AG10803 (cell line): Measurements from ENCODE around the gene COPE.

Experiments
- DNase-seq: peaks from one replicate; pipeline ENCODE4 v3.0.0; 2010; ENCODE audit warnings: low read depth
- H3K4me3 ChIP-seq: 2 replicates; pipeline ENCODE4 v1.5.1; 2011; ENCODE audit warnings: mild to moderate bottlenecking, low read length, control low read depth
- TF ChIP-seq, protein P1 (sequence below): conservative IDR thresholded peaks from 2 replicates; pipeline ENCODE4 v1.5.1; 2011; ENCODE audit warnings: mild to moderate bottlenecking, low read length, control low read depth, inconsistent platforms

The COPE gene

DNA sequence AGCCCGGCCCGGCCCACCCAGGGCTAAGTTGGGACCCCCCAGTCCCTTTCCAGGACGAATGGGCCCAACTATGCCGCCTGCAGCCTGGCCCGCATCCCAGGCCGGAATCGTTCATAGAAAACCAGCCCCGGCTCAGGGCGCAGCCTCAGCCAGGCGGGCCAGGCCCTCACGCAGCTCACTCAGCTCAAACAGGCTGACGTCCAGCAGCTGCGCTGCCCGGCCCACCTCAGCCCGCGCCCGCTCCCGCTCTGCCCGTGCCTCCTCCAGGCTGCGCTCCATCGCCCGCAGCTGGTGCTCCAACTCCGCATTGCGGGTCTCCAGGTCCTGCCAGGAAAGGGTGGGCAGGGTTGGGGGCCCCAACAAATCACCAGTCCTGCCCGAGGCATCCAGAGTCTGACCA lies 10.1 kb upstream of the COPE start:
- H3K4me3 ChIP-seq, result no peak overlapping the region
- DNase-seq, result no peak
- TF ChIP-seq, protein P1, sequence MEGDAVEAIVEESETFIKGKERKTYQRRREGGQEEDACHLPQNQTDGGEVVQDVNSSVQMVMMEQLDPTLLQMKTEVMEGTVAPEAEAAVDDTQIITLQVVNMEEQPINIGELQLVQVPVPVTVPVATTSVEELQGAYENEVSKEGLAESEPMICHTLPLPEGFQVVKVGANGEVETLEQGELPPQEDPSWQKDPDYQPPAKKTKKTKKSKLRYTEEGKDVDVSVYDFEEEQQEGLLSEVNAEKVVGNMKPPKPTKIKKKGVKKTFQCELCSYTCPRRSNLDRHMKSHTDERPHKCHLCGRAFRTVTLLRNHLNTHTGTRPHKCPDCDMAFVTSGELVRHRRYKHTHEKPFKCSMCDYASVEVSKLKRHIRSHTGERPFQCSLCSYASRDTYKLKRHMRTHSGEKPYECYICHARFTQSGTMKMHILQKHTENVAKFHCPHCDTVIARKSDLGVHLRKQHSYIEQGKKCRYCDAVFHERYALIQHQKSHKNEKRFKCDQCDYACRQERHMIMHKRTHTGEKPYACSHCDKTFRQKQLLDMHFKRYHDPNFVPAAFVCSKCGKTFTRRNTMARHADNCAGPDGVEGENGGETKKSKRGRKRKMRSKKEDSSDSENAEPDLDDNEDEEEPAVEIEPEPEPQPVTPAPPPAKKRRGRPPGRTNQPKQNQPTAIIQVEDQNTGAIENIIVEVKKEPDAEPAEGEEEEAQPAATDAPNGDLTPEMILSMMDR, result no peak

DNA sequence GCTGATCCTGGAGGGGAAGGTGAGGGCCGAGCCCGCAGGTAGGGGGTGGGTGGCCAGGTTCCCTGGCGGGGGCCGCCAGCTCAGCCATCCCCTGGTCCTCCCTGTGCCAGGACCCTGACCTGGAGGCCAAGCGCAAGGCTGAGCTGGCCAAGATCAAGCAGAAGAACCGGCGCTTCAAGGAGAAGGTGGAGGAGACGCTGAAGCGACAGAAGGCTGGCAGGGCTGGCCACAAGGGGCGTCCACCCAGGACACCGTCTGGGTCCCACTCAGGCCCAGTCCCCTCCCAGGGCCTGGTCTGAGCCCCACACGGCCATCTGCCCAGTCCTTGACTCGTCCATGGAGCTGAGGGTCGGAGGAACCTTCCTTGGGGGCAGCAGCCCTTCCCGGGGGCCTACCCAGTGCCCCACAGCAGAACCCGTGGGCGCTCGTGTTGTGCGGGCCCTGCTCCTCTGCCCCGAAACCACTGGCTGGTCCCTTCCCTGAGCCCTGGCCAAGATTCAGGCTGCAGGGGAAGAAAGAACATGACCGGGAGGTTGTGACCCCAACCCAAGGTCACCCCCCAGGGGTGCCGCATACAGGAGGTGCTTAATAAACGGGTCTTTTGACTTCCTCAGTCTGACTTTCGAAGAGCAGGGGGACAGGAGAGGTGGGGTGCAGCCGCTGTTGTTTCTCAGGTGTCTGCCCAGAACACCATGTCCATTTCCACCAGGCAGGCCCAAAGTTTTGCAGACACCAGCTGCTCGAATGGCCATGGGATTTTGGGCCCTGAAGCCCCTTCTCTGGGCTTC lies 9.0 kb upstream of the COPE start:
- TF ChIP-seq, protein P1, result no peak

DNA sequence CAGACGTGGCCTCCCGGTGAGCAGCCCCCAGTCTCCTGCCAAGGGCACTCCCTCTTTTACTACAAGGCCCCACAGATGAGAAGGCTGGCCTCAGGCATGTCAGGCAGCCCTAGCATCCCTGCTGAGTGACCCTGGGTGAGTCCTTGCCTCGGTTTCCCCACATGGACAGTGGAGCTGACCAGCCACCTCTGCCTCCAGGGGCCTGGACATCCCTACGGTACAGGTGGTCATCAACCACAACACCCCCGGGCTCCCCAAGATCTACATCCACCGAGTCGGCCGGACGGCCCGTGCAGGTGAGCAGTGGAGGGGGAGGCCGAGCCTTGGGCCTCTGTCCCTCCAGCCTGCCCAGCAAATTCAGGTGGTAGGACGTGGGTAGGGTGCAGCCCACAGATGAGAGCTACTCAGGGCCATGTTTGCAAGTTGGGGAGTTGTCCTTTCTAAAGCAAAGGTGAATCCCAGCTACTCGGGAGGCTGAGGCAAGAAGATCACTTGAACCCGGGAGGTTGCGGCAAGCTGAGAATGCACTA lies 5.6 kb upstream of the COPE start:
- no peak for DNase-seq
- no peak overlapping the region for H3K4me3 ChIP-seq
- TF ChIP-seq, protein P1, result no peak

More for the DNA sequence above, 9.0 kb upstream of the COPE start:
- H3K4me3 ChIP-seq, result no peak overlapping the region
- no peak for DNase-seq

DNA sequence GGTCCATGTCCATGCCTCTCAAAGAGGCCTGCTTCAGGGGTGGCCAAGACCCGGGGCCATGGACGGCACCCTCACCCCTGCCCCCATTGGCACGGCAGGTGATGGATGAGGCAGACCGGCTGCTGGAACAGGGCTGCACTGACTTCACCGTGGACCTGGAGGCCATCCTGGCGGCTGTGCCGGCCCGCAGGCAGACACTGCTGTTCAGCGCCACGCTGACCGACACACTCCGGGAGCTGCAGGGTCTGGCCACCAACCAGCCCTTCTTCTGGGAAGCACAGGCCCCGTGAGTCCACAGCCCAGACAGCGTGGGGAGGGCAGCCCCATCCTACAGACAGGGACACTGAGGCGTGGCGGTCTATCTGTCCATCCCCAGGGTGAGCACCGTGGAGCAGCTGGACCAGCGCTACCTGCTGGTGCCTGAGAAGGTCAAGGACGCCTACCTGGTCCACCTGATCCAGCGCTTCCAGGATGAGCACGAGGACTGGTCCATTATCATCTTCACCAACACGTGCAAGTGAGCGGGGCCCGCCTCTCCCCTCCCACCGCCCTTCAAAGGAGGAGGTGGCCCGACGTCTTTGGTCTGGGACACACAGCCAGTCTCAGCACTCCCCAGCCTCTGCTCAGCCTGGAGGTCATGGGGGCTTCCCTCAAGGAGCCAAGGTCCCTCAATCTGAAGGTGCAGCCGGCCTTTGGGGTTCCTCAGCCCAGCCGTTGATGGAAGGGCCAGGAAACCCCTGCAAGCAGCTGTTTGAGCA lies 3.2 kb upstream of the COPE start:
- no peak for DNase-seq
- TF ChIP-seq, protein P1, result no peak
- H3K4me3 ChIP-seq, result no peak overlapping the region

DNA sequence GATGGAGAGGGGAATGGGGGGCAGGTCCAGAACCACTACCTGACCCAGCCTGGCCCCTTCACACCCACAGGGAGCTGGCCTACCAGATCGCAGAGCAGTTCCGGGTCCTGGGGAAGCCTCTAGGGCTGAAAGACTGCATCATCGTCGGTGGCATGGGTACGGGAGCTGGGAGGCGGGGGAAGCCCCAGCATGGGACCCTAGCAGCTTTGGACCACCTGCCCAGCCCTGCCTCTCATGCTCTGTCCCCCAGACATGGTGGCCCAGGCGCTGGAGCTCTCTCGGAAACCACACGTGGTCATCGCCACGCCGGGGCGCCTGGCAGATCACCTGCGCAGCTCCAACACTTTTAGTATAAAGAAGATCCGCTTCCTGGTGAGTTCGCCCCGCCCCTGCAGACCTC lies 2.4 kb upstream of the COPE start:
- no peak overlapping the region for H3K4me3 ChIP-seq
- DNase-seq, result no peak
- TF ChIP-seq, protein P1, result no peak

DNA sequence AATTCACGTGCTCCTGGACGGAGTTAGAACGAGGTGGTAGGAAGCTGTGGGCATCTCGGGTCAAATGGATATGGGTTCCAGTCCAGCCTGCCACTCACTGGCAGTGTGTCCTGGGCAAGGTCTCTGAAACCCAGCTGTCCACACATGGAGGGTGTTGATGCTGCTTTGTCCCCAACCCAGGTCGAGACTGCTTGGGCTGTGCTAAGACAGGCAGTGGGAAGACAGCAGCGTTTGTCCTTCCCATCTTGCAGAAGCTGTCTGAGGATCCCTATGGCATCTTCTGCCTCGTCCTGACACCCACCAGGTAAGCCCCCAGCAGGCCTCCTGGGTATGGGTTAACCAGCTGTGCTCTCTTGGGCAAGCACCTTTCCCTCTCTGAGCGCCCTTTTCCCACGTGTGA lies 1.2 kb upstream of the COPE start:
- DNase-seq, result no peak
- H3K4me3 ChIP-seq, result peak overlapping the region; percentile 98
- TF ChIP-seq, protein P1, result no peak
